HG03521 (cell line): ENCODE measurements around the gene IFT172.

Source experiments
- ATAC-seq: cut with Tn5 transposase; IDR thresholded peaks from one replicate; pipeline ENCODE4 v1.9.1; 2021; ENCODE audit warnings: mild to moderate bottlenecking, moderate library complexity; ENCODE audit not compliant: unreplicated experiment

IFT172 gene

GRCh38 chr2:27494944-27495554 is 5.5 kb upstream of the IFT172 start, which contains the start of gene FNDC4:
TSS of gene FNDC4 (minus strand) at chr2:27495200. CDS start at chr2:27494679, 521 bp downstream.
- no peak for ATAC-seq

- no peak for ATAC-seq
Measured at GRCh38 chr2:27494284-27494943, 4.9 kb upstream of the IFT172 start.

- ATAC-seq: no peak
Measured at GRCh38 chr2:27493948-27494283, 4.4 kb upstream of the IFT172 start.

GRCh38 chr2:27492557-27492956 is 3.0 kb upstream of the IFT172 start:
- ATAC-seq: no peak

GRCh38 chr2:27489118-27489497 is 435 bp downstream of the IFT172 start:
- no peak for ATAC-seq

GRCh38 chr2:27485496-27485895 is 4.0 kb downstream of the IFT172 start:
- no peak for ATAC-seq

GRCh38 chr2:27471961-27472360 is 17.6 kb downstream of the IFT172 start:
- no peak for ATAC-seq

GRCh38 chr2:27464443-27464842 is 25.1 kb downstream of the IFT172 start:
- ATAC-seq: no peak

- ATAC-seq: no peak
Measured at GRCh38 chr2:27461118-27461517, 28.4 kb downstream of the IFT172 start.

GRCh38 chr2:27453968-27454367 is 35.6 kb downstream of the IFT172 start:
- ATAC-seq: no peak

- no peak for ATAC-seq
Measured at GRCh38 chr2:27451095-27451494, 38.4 kb downstream of the IFT172 start.

GRCh38 chr2:27448381-27448780 is 41.2 kb downstream of the IFT172 start:
- ATAC-seq: no peak

GRCh38 chr2:27446057-27446456 is 43.5 kb downstream of the IFT172 start:
- ATAC-seq: no peak

- ATAC-seq: no peak
Measured at GRCh38 chr2:27445615-27446014, 43.9 kb downstream of the IFT172 start.

- no peak for ATAC-seq
Measured at GRCh38 chr2:27445155-27445554, 44.4 kb downstream of the IFT172 start.

- ATAC-seq: no peak
Measured at GRCh38 chr2:27442920-27443282, 46.6 kb downstream of the IFT172 start.

GRCh38 chr2:27441958-27442919 is 47.3 kb downstream of the IFT172 start, which contains the start of gene KRTCAP3:
TSS of gene KRTCAP3 (plus strand) at chr2:27442381. CDS start at chr2:27442413, 32 bp downstream.
- no peak for ATAC-seq

GRCh38 chr2:27441226-27441926 is 48.2 kb downstream of the IFT172 start:
- no peak for ATAC-seq

- ATAC-seq: no peak
Measured at GRCh38 chr2:27435628-27436027, 53.9 kb downstream of the IFT172 start.

- no peak for ATAC-seq
Measured at GRCh38 chr2:27431395-27431794, 58.1 kb downstream of the IFT172 start.

- peak; percentile 64 for ATAC-seq
Measured at GRCh38 chr2:27428978-27429541, 60.5 kb downstream of the IFT172 start.
